ENCODE measurements around the gene HELLS. TPM values are rescaled to one million over a fixed set of nuclear protein-coding genes. Genes with fewer than 3 reads are reported as not detected.

HELLS gene
- total RNA-seq, 1 donor: 39.7 TPM

DNA sequence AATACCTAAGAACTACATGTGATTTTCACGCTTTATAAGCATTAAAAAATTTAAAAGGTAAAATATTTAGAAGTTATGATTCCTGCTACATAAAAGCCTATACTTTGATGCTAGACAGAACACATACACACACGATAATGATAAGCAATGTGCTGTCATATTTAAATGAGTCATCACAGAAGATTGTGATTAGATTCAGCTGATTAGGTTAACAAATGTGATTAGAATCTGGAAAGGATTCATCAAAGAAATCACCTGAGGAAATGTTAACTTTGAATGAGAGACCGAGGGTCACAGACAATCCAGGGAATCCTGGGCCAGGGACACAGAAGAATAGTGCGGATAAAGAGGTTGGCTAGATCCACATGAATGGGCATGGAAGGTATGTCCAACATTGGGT is 95.9 kb downstream of the HELLS start:
- TF ChIP-seq, protein P1, sequence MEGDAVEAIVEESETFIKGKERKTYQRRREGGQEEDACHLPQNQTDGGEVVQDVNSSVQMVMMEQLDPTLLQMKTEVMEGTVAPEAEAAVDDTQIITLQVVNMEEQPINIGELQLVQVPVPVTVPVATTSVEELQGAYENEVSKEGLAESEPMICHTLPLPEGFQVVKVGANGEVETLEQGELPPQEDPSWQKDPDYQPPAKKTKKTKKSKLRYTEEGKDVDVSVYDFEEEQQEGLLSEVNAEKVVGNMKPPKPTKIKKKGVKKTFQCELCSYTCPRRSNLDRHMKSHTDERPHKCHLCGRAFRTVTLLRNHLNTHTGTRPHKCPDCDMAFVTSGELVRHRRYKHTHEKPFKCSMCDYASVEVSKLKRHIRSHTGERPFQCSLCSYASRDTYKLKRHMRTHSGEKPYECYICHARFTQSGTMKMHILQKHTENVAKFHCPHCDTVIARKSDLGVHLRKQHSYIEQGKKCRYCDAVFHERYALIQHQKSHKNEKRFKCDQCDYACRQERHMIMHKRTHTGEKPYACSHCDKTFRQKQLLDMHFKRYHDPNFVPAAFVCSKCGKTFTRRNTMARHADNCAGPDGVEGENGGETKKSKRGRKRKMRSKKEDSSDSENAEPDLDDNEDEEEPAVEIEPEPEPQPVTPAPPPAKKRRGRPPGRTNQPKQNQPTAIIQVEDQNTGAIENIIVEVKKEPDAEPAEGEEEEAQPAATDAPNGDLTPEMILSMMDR (IDR thresholded peaks at IDR 0.05; ENCODE audit: insufficient read depth, low read depth, low read length): no peak
- H3K4me3 ChIP-seq (ENCODE audit: low read depth, low read length): no peak overlapping the region
- DNase-seq (ENCODE audit: low read depth): no peak

DNA sequence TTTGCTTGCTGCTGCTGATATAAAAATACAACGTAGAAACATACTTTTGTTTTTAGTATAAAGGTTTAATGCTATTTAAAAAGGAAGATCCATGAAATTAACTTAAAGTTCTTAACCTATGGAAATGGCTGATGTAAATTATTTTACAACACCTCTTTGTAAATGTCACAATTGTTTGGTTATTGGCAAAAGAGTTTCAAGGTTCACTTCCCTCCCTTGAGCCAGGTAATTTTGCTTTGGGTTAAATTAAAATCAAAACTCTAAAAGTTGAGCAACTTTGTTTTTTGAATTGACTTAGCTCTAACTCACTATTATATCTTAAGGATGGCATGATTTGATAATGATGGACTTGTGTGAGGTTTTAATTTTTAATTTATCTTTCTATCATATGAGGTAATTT is 98.8 kb downstream of the HELLS start:
- DNase-seq (ENCODE audit: low read depth): no peak
- H3K4me3 ChIP-seq (ENCODE audit: low read depth, low read length): no peak overlapping the region
- TF ChIP-seq, protein P1 (IDR thresholded peaks at IDR 0.05; ENCODE audit: insufficient read depth, low read depth, low read length): no peak

DNA sequence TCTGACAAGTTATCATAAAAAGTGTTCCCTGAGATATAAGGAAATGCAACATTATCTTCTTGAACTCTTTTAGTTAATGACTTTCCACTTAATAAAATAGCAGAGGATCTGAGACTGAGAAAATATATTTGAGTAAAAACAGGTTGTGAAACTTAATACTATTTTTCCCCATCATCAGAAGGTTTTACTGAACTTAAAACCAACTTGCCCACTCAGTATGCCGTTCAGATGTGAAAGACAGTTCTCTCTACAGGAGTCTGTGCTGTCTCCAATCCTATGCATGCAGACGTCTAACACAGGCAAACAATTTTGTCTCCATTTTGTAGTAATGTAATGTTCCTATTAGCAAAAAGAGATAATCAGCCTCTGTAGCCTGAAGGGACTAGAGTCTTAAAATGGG is 99.7 kb downstream of the HELLS start:
- no peak for DNase-seq (ENCODE audit: low read depth)
- TF ChIP-seq, protein P1 (IDR thresholded peaks at IDR 0.05; ENCODE audit: insufficient read depth, low read depth, low read length): no peak

More for the DNA sequence above, 99.7 kb downstream of the HELLS start:
- no peak overlapping the region for H3K4me3 ChIP-seq (ENCODE audit: low read depth, low read length)

Other genes with a start within 250 kb of the HELLS start
- gene NOC3L, start 182.8 kb upstream of the HELLS start, total RNA-seq: 16.1 and 39.7 TPM in 2 replicates
- gene TBC1D12, start 143.2 kb upstream of the HELLS start, total RNA-seq: 13.2 and 15.1 TPM in 2 replicates
- gene CYP2C18, start 137.9 kb downstream of the HELLS start, total RNA-seq: not detected in 2 replicates
- 0.43 TPM in 1 of 2 replicates, not detected in the other for gene CYP2C19, start 216.9 kb downstream of the HELLS start, total RNA-seq